Neural cell (in vitro differentiated cells): ENCODE measurements around the gene CCDC144A.
"Not testable (repeated sequence)": the region's sequence is repeated elsewhere in the genome, so short reads cannot be mapped to it uniquely, and the experiment has no call there.

Experiments used
- CTCF ChIP-seq: fragments of 450-650 bp; IDR thresholded peaks from 2 replicates; pipeline ENCODE4 v1.5.1; 2014; ENCODE audit warnings: antibody characterized with exemption, mild to moderate bottlenecking, moderate library complexity; ENCODE audit not compliant: poor library complexity, severe bottlenecking
- EP300 ChIP-seq: fragments of 450-650 bp; conservative IDR thresholded peaks from 2 replicates; pipeline ENCODE4 v1.6.1; 2014; ENCODE audit warnings: antibody characterized with exemption, mild to moderate bottlenecking, moderate library complexity; ENCODE audit not compliant: poor library complexity, severe bottlenecking
- EZH2 ChIP-seq: fragments of 200-600, 300-800 bp; shearing (Covaris generic), sonication (generic); IDR thresholded peaks from 2 replicates; pipeline ENCODE4 v1.6.1; 2014; ENCODE audit warnings: antibody characterized with exemption, low read length, borderline replicate concordance, mild to moderate bottlenecking; ENCODE audit not compliant: insufficient read depth, poor library complexity, severe bottlenecking
- MXI1 ChIP-seq: fragments of 450-650 bp; conservative IDR thresholded peaks from 2 replicates; pipeline ENCODE4 v1.6.1; 2014; ENCODE audit warnings: antibody characterized with exemption, mild to moderate bottlenecking; ENCODE audit not compliant: poor library complexity, severe bottlenecking
- POLR2AphosphoS5 ChIP-seq: IDR thresholded peaks from 2 replicates; pipeline ENCODE4 v1.6.1; 2012
- RAD21 ChIP-seq: fragments of 450-650 bp; conservative IDR thresholded peaks from 2 replicates; pipeline ENCODE4 v1.6.1; 2014; ENCODE audit warnings: antibody characterized with exemption, mild to moderate bottlenecking, moderate library complexity

GRCh38 chr17:16795894-16796293 lies 105.9 kb downstream of the CCDC144A start:
- TF ChIP-seq EZH2, CTCF, RAD21, EP300, MXI1, POLR2AphosphoS5: not testable (repeated sequence)
